Ovary (tissue), 9 donors: ENCODE measurements around the gene VIPR1. TPM values are rescaled to one million over a fixed set of nuclear protein-coding genes. Genes with fewer than 3 reads are reported as not detected.

Experiments
- DNase-seq, 5 donors: peaks; one replicate each; pipeline ENCODE4 v3.0.0-alpha.2; 2019 to 2020
- H3K27ac ChIP-seq, 2 donors: fragments of 200-600 bp; one replicate each; pipeline versions ENCODE4 v1.5.1 to v1.8.0; 2019 to 2022
- H3K27me3 ChIP-seq: fragments of 200-600 bp; one replicate; pipeline ENCODE4 v1.8.0; 2022
- H3K36me3 ChIP-seq: fragments of 200-600 bp; sonication (generic); one replicate; pipeline ENCODE4 v1.5.1; 2019
- H3K4me1 ChIP-seq: one replicate; pipeline ENCODE4 v1.8.1; 2013; ENCODE audit warnings: mild to moderate bottlenecking, moderate library complexity; ENCODE audit not compliant: insufficient read depth
- H3K4me3 ChIP-seq: fragments of 200-600 bp; sonication (generic); one replicate; pipeline ENCODE4 v1.5.1; 2017
- H3K9me3 ChIP-seq, 2 donors: fragments of 200-600 bp in 1 of 2; sonication (generic) in 1 of 2; one replicate each; pipeline versions ENCODE4 v1.5.1 to v1.8.1; 2013 to 2019; ENCODE audit warnings: mild to moderate bottlenecking in 1 of 2, moderate library complexity in 1 of 2
- EP300 ChIP-seq: sonication (generic); formaldehyde crosslinking; IDR thresholded peaks from one replicate; pipeline ENCODE4 v1.6.1; 2017; ENCODE audit warnings: antibody characterized with exemption
- POLR2A ChIP-seq: fragments of 450-650 bp; IDR thresholded peaks from one replicate; pipeline ENCODE4 v1.6.1; 2017; ENCODE audit warnings: antibody characterized with exemption, mild to moderate bottlenecking, moderate library complexity
- WGBS, 3 donors: extraction: QIAGEN DNeasy Blood & Tissue Kit in 1 of 3; methylation state at CpG; one replicate each; pipeline versions ENCODE4 v1.1.5 to v1.1.7; 2013 to 2017; 5-methylcytosine and 5-hydroxymethylcytosine counted together
- intact Hi-C, 4 donors: fragments of 100-400 bp; cut with DNase I; formaldehyde crosslinking; loops; one replicate each; pipeline versions ENCODE4 v1.11.0 to v1.15.1; 2022 to 2023
- polyA plus RNA-seq, 2 donors: library from polyadenylated mRNA; stranded (reverse); fragments of 200-250 nt in 1 of 2; fragments of 350-450 nt in 1 of 2; fragmentation: Illumina TruSeq in 1 of 2; extraction: RNeasy Lipid Tissue Mini Kit (QIAGEN cat#74804) in 1 of 2; gene quantifications; one replicate each; pipeline ENCODE4 v1.2.3, GENCODE V29; 2013 to 2014
- total RNA-seq, 7 donors: library from RNA; depleted of rRNA in 2 of 7; stranded (reverse); fragments of >200 nt in 2 of 7; fragmentation: NEBNext Ultra II Directional in 3 of 7; extraction: Animal tissue kit (Norgen Biotek cat#: 25700) in 3 of 7; gene quantifications; one replicate each; pipeline versions ENCODE4 v1.1.0 to v1.2.4, GENCODE V29; 2016 to 2023
- TF ChIP-seq, protein P1 (sequence below), 3 donors: fragments of 450-650 bp in 2 of 3; fragments of 200-600 bp in 1 of 3; IDR thresholded peaks; one replicate each; pipeline versions ENCODE4 v1.5.1 to v1.8.0; 2016 to 2022; ENCODE audit warnings: antibody characterized with exemption in 3 of 3, mild to moderate bottlenecking in 1 of 3
- donor health status: DM: no; HTN: no; CAD: no; lungs with moderate emphysema.
- donor health status: DM: no; HTN: no; CAD: no.
- donor health status: Bipolar disorder and iron deficiency.
- donor health status: DM: yes; HTN: yes; CAD: no.
- donor health status: DM: no; HTN: no; CAD: no.
- donor health status: DM: yes; HTN: yes; CAD: no.

VIPR1 gene
- total and polyA plus RNA-seq, 9 donors: 0.12 to 2.2 (median 0.47) TPM

DNA sequence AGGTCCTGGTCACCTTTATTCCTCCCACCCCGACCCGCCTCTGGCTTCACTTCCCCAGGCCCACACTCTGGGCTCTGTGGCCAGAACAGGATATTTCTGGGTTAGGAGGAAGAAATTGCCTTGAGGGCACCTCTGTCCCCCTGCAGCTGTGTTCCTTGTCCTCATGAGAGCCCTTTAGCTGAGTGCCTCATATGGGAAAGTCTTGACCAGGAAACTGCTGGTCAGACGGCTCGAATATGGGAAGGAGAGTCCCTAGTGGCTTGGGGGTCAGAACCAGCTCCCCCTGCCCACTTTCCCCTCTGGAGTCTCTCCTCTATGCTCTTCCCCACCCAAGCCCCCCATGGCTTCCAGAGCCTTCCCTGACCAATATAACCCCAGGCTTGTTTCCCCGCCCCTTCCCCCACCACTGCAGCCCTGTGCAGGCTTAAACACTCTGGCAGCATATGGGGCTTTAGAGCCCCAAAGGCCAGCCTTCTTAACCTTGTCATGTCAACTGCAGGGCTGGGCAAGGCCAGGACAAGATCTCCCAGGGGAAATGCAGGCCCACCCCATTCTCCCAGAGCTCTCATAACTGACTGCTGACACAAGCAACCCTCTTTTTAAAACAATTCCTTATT is 42.9 kb downstream of the VIPR1 start:
- Histone ChIP-seq H3K27ac (no peak overlapping the region), H3K36me3 (no peaks in the 10 kb centered on the region), H3K4me1 (no peaks in the 10 kb centered on the region), H3K27me3 (no peaks in the 10 kb centered on the region), H3K4me3 (no peak overlapping the region), H3K9me3 (no peaks in the 10 kb centered on the region)
- WGBS, 3 donors: 60 to 81% (median 80%) methylated on average over 5 of the region's 5 CpGs
- no peak for TF ChIP-seq POLR2A
- TF ChIP-seq, protein P1, sequence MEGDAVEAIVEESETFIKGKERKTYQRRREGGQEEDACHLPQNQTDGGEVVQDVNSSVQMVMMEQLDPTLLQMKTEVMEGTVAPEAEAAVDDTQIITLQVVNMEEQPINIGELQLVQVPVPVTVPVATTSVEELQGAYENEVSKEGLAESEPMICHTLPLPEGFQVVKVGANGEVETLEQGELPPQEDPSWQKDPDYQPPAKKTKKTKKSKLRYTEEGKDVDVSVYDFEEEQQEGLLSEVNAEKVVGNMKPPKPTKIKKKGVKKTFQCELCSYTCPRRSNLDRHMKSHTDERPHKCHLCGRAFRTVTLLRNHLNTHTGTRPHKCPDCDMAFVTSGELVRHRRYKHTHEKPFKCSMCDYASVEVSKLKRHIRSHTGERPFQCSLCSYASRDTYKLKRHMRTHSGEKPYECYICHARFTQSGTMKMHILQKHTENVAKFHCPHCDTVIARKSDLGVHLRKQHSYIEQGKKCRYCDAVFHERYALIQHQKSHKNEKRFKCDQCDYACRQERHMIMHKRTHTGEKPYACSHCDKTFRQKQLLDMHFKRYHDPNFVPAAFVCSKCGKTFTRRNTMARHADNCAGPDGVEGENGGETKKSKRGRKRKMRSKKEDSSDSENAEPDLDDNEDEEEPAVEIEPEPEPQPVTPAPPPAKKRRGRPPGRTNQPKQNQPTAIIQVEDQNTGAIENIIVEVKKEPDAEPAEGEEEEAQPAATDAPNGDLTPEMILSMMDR (IDR thresholded peaks at IDR 0.05): no peak
- no peak for TF ChIP-seq EP300
- no peak for DNase-seq
- intact Hi-C loops: no loop called here

DNA sequence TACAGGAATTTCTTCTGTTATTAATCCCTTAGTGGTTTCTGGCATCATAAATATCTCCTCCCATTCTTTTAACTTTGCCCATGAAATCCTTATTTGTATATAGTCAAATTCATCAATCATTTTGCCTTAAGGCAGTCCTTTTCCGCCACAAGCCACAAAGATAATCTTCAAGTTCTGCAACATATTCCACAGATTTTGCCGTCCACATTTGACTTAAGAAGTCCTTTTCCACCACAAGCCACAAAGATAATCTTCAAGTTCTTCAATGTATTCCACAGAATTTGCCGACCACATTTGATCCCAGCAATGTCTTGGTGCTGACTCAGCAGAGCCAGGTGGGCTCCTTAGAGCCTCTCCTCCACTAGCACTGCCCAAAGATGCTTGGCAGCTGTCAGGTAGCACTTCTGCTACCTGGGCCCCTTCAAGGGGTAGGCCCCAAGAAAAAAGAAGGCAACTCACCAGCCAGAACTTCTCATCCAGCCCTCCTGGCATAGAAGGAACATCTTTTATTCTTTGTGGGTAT is 44.3 kb downstream of the VIPR1 start:
- Histone ChIP-seq H3K9me3 (no peaks in the 10 kb centered on the region), H3K27me3 (no peaks in the 10 kb centered on the region), H3K4me3 (no peak overlapping the region), H3K27ac (no peak overlapping the region), H3K4me1 (no peaks in the 10 kb centered on the region), H3K36me3 (no peaks in the 10 kb centered on the region)
- 83 to 92% (median 85%) methylated on average over 3 of the region's 3 CpGs for WGBS, 3 donors
- DNase-seq: no peak
- TF ChIP-seq POLR2A: no peak
- TF ChIP-seq, protein P1 (IDR thresholded peaks at IDR 0.05): no peak
- no peak for TF ChIP-seq EP300
- intact Hi-C loops: no loop called here

DNA sequence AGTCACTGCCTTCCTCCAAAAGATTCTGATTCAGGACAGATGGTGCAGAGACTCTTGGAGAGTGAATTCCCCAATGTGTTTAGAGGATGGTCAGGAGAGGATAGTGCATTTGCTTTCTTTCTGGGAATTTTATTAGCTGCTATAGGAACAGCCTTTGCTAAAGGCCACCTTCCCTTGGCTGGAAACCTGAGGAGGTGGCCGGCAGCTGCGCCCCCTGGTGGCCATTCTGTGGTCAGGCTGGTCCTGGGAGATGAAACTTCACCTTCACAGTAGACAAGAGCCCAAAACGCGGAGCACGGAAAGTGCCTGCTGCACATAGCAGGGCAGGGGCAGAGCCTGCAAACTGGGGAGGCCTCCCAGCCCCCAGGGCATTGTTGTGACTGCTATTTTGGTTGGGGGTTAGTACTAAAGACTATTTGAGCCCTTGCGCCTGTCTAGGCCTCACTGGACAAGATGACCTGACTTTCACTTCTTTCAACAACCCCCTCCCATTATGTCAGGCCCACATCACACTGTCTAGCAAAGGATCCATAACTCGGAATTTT is 45.0 kb downstream of the VIPR1 start:
- intact Hi-C loops: no loop called here
- WGBS, 3 donors: 40 to 53% (median 49%) methylated on average over 7 of the region's 7 CpGs

DNA sequence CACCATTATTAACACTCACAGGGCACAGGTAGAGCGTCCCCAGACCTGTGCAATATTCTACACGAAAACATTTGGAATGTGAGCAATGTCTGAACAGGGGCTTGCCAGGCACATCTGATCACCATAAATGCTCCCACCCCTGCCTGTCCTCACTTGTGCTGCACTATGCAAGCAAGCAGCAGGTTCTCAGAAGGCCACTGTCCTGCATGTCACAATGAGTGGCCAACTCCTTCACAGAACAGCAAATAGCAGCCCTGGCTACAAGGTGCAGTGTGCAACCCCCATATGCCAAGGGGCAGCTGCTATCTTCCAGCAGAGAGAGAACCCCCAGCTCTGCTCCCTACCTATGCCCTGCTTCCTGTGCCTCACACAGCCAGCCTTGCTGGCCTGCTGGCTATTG is 46.7 kb downstream of the VIPR1 start:
- Histone ChIP-seq H3K4me1 (no peaks in the 10 kb centered on the region), H3K27me3 (no peaks in the 10 kb centered on the region), H3K4me3 (no peak overlapping the region), H3K9me3 (no peaks in the 10 kb centered on the region), H3K27ac (no peak overlapping the region), H3K36me3 (no peaks in the 10 kb centered on the region)
- intact Hi-C loops: no loop called here
- TF ChIP-seq, protein P1 (IDR thresholded peaks at IDR 0.05): no peak
- no peak for TF ChIP-seq POLR2A
- no peak for TF ChIP-seq EP300
- 74 to 88% (median 87%) methylated on average over 2 of the region's 2 CpGs for WGBS, 3 donors
- DNase-seq: no peak

More for the DNA sequence above, 45.0 kb downstream of the VIPR1 start:
- peak; percentile 36 to 70 (median 59) for DNase-seq
- Histone ChIP-seq H3K27ac (no peak overlapping the region), H3K9me3 (no peaks in the 10 kb centered on the region), H3K36me3 (no peaks in the 10 kb centered on the region), H3K4me3 (no peak overlapping the region), H3K27me3 (no peaks in the 10 kb centered on the region), H3K4me1 (no peaks in the 10 kb centered on the region)
- TF ChIP-seq, protein P1 (IDR thresholded peaks at IDR 0.05): peak; percentile 43 to 88 (median 57)
- TF ChIP-seq POLR2A: no peak
